Neuronal stem cell (in vitro differentiated cells): ENCODE data around the gene PHGDH.
"Not testable (repeated sequence)": the region's sequence is repeated elsewhere in the genome, so short reads cannot be mapped to it uniquely, and the experiment has no call there.

Experiments used
- DNase-seq: peaks from one replicate; pipeline ENCODE4 v3.0.0-alpha.2; 2013; ENCODE audit warnings: low spot score
- H2AFZ ChIP-seq: one replicate; pipeline ENCODE4 v1.6.1; 2013; ENCODE audit warnings: mild to moderate bottlenecking, low read length, inconsistent platforms
- H2AK5ac ChIP-seq: 2 replicates; pipeline ENCODE4 v1.6.1; 2013; ENCODE audit warnings: low read depth, mild to moderate bottlenecking, inconsistent platforms, low read length, moderate library complexity, mixed read lengths
- H2BK120ac ChIP-seq: 2 replicates; pipeline ENCODE4 v1.6.1; 2013; ENCODE audit warnings: low read depth, mild to moderate bottlenecking, inconsistent platforms, low read length, moderate library complexity, mixed read lengths
- H2BK12ac ChIP-seq: one replicate; pipeline ENCODE4 v1.6.1; 2013; ENCODE audit warnings: low read length, inconsistent platforms
- H2BK15ac ChIP-seq: 2 replicates; pipeline ENCODE4 v1.6.1; 2013; ENCODE audit warnings: mild to moderate bottlenecking, low read length, inconsistent platforms, mixed read lengths
- H2BK5ac ChIP-seq: one replicate; pipeline ENCODE4 v1.6.1; 2013; ENCODE audit warnings: inconsistent platforms, mild to moderate bottlenecking, low read length, moderate library complexity
- H3K14ac ChIP-seq: one replicate; pipeline ENCODE4 v1.6.1; 2013; ENCODE audit warnings: low read length, inconsistent platforms
- H3K18ac ChIP-seq: 2 replicates; pipeline ENCODE4 v1.6.1; 2013; ENCODE audit warnings: low read length, inconsistent platforms
- H3K23ac ChIP-seq: 2 replicates; pipeline ENCODE4 v1.6.1; 2013; ENCODE audit warnings: low read depth, mild to moderate bottlenecking, mixed read lengths, low read length, inconsistent platforms; ENCODE audit not compliant: poor library complexity
- H3K27ac ChIP-seq: replicated peaks from 3 replicates; pipeline ENCODE4 v1.5.1; 2013; ENCODE audit warnings: low read length, inconsistent platforms
- H3K27me3 ChIP-seq, 3 experiments: 2 replicates each; pipeline ENCODE4 v1.6.1; 2013; ENCODE audit warnings: low read length in 3 of 3, mild to moderate bottlenecking in 2 of 3, inconsistent platforms in 1 of 3, low read depth in 1 of 3, mixed read lengths in 1 of 3, moderate library complexity in 1 of 3; ENCODE audit not compliant: control insufficient read depth in 3 of 3, insufficient read depth in 3 of 3
- H3K36me3 ChIP-seq, 2 donors: replicated peaks in 1 of 2; 2 replicates each; pipeline ENCODE4 v1.6.1; 2013; ENCODE audit warnings: low read length in 2 of 2; ENCODE audit not compliant: control insufficient read depth in 2 of 2, insufficient read depth in 2 of 2
- H3K4ac ChIP-seq: 2 replicates; pipeline ENCODE4 v1.6.1; 2013; ENCODE audit warnings: inconsistent platforms, mild to moderate bottlenecking, low read length, moderate library complexity
- H3K4me1 ChIP-seq, 2 donors: 1 replicate in 1 of 2; 2 replicates in 1 of 2; pipeline ENCODE4 v1.6.1; 2013; ENCODE audit warnings: low read length in 2 of 2, low read depth in 1 of 2; ENCODE audit not compliant: control insufficient read depth in 2 of 2, insufficient read depth in 1 of 2
- H3K4me2 ChIP-seq: one replicate; pipeline ENCODE4 v1.6.1; 2013; ENCODE audit warnings: mild to moderate bottlenecking, low read length, inconsistent platforms; ENCODE audit not compliant: insufficient read depth, poor library complexity, severe bottlenecking
- H3K4me3 ChIP-seq, 2 donors: 2 replicates each; pipeline ENCODE4 v1.5.1; 2013; ENCODE audit warnings: low read length in 2 of 2, mild to moderate bottlenecking in 2 of 2, inconsistent platforms in 1 of 2, moderate library complexity in 1 of 2
- H3K79me1 ChIP-seq: one replicate; pipeline ENCODE4 v1.6.1; 2013; ENCODE audit warnings: low read depth, mild to moderate bottlenecking, inconsistent platforms, low read length, moderate library complexity
- H3K9ac ChIP-seq: one replicate; pipeline ENCODE4 v1.6.1; 2013; ENCODE audit warnings: mild to moderate bottlenecking, low read depth, low read length, inconsistent platforms; ENCODE audit not compliant: poor library complexity
- H3K9me3 ChIP-seq, 2 donors: replicated peaks in 1 of 2; 2 replicates each; pipeline versions ENCODE3 to v1.6.1; 2013; ENCODE audit warnings: low read length in 2 of 2, mild to moderate bottlenecking in 2 of 2, inconsistent platforms in 1 of 2, low read depth in 1 of 2, mixed read lengths in 1 of 2, moderate library complexity in 1 of 2; ENCODE audit not compliant: control insufficient read depth in 2 of 2, insufficient read depth in 1 of 2
- H4K8ac ChIP-seq: one replicate; pipeline ENCODE4 v1.6.1; 2013; ENCODE audit warnings: low read depth, mild to moderate bottlenecking, inconsistent platforms, low read length, moderate library complexity
- H4K91ac ChIP-seq: one replicate; pipeline ENCODE4 v1.6.1; 2013; ENCODE audit warnings: low read length, low read depth, mild to moderate bottlenecking, inconsistent platforms; ENCODE audit not compliant: poor library complexity
- WGBS, 2 donors: extraction: QIAGEN DNeasy Blood & Tissue Kit; methylation state at CpG; one replicate each; pipeline ENCODE4 v1.1.7; 2013; ENCODE audit warnings: missing lambda C conversion rate in 2 of 2, mixed read lengths in 1 of 2; ENCODE audit not compliant: insufficient read length in 2 of 2, insufficient replicate concordance in 1 of 2; ENCODE audit errors: extremely low coverage in 2 of 2; 5-methylcytosine and 5-hydroxymethylcytosine counted together

Gene PHGDH

GRCh38 chr1:119702384-119702783, 9.3 kb upstream of the PHGDH start:
- H3K4me1 ChIP-seq, result no peaks in the 10 kb centered on the region
- no peak overlapping the region for H4K8ac ChIP-seq
- no CpG with 5 or more reads among the region's 2 CpGs for WGBS, 2 donors
- H3K79me1 ChIP-seq, result no peaks in the 10 kb centered on the region
- H3K27me3 ChIP-seq, result peaks cover 0 to 5% (median 0%) of the 10 kb centered on the region in 3 experiments
- no peak overlapping the region for H2BK15ac ChIP-seq
- H4K91ac ChIP-seq, result no peak overlapping the region
- peaks cover 9 to 10% of the 10 kb centered on the region in 2 donors for H3K9me3 ChIP-seq
- H2BK120ac ChIP-seq, result no peak overlapping the region
- no peak overlapping the region for H3K23ac ChIP-seq
- no peak overlapping the region for H3K4me3 ChIP-seq
- no peak overlapping the region for H3K4me2 ChIP-seq
- no peak overlapping the region for H2BK5ac ChIP-seq
- no peak overlapping the region for H3K14ac ChIP-seq
- no peaks in the 10 kb centered on the region for H3K36me3 ChIP-seq
- H3K18ac ChIP-seq, result no peak overlapping the region
- H3K4ac ChIP-seq, result no peak overlapping the region
- H2AK5ac ChIP-seq, result no peak overlapping the region
- no peak overlapping the region for H2BK12ac ChIP-seq
- no peak overlapping the region for H2AFZ ChIP-seq
- H3K27ac ChIP-seq, result no peak overlapping the region
- no peak for DNase-seq
- no peak overlapping the region for H3K9ac ChIP-seq

GRCh38 chr1:119703666-119704450, 7.9 kb upstream of the PHGDH start:
- H2BK5ac ChIP-seq, result no peak overlapping the region
- no peak overlapping the region for H3K14ac ChIP-seq
- H3K4me1 ChIP-seq, result no peaks in the 10 kb centered on the region
- H2AK5ac ChIP-seq, result no peak overlapping the region
- no peaks in the 10 kb centered on the region for H3K36me3 ChIP-seq
- no peak overlapping the region for H4K8ac ChIP-seq
- H3K79me1 ChIP-seq, result no peaks in the 10 kb centered on the region
- DNase-seq, result no peak
- H3K27me3 ChIP-seq, result peaks cover 0 to 5% (median 0%) of the 10 kb centered on the region in 3 experiments
- H3K9me3 ChIP-seq, result peaks cover 9 to 10% of the 10 kb centered on the region in 2 donors
- no peak overlapping the region for H3K4me3 ChIP-seq
- no CpG with 5 or more reads among the region's 6 CpGs for WGBS, 2 donors
- H2BK12ac ChIP-seq, result no peak overlapping the region
- H3K18ac ChIP-seq, result no peak overlapping the region
- no peak overlapping the region for H3K27ac ChIP-seq
- H3K4ac ChIP-seq, result no peak overlapping the region
- H3K4me2 ChIP-seq, result no peak overlapping the region
- H2BK15ac ChIP-seq, result no peak overlapping the region
- no peak overlapping the region for H4K91ac ChIP-seq
- H2AFZ ChIP-seq, result no peak overlapping the region
- H2BK120ac ChIP-seq, result no peak overlapping the region
- H3K9ac ChIP-seq, result no peak overlapping the region
- H3K23ac ChIP-seq, result no peak overlapping the region

GRCh38 chr1:119706599-119706998, 5.1 kb upstream of the PHGDH start:
- WGBS, 2 donors, result no CpG with 5 or more reads among the region's 6 CpGs
- H3K4me3 ChIP-seq, result not testable (repeated sequence)

DNA sequence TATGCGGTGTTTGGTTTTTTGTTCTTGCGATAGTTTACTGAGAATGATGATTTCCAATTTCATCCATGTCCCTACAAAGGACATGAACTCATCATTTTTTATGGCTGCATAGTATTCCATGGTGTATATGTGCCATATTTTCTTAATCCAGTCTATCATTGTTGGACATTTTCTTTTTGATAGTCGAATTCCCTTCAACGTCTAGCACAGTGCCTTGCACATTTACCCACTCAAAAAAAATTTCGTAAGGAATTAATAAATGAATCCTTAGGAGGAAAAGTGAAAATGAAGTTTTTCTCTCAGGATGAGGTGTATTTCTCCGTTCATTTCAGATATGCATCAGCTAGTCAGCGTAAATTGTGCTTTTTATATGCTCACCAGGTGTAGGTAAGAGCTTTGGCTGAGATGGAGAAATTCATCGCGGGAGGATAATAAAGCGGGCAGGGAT, 354 bp upstream of the PHGDH start:
- H3K9me3 ChIP-seq, result not testable (repeated sequence)

More at GRCh38 chr1:119706599-119706998, 5.1 kb upstream of the PHGDH start:
- H2BK120ac ChIP-seq, DNase-seq, H3K9ac ChIP-seq, H2AFZ ChIP-seq, H2BK5ac ChIP-seq, H2AK5ac ChIP-seq, H3K18ac ChIP-seq, H3K79me1 ChIP-seq, H2BK15ac ChIP-seq, H3K23ac ChIP-seq, H3K4ac ChIP-seq, H4K91ac ChIP-seq, H3K4me2 ChIP-seq, H3K4me1 ChIP-seq, H2BK12ac ChIP-seq, H3K9me3 ChIP-seq, H4K8ac ChIP-seq, H3K27ac ChIP-seq, H3K36me3 ChIP-seq, H3K14ac ChIP-seq: not testable (repeated sequence)
- H3K27me3 ChIP-seq, result peaks cover 0 to 14% (median 0%) of the 10 kb centered on the region in 3 experiments

More for the DNA sequence above, 354 bp upstream of the PHGDH start:
- H3K4ac ChIP-seq, H2AK5ac ChIP-seq, H3K4me2 ChIP-seq, H3K14ac ChIP-seq, H4K8ac ChIP-seq, H2BK15ac ChIP-seq, H3K27ac ChIP-seq, H3K18ac ChIP-seq, H3K79me1 ChIP-seq, H2BK12ac ChIP-seq, H4K91ac ChIP-seq, DNase-seq, H3K23ac ChIP-seq, H2BK120ac ChIP-seq, H2BK5ac ChIP-seq, H3K9ac ChIP-seq: not testable (repeated sequence)
- Histone ChIP-seq H2AFZ (peak overlapping the region; percentile 90), H3K4me3 (peak overlapping the region in 1 of 2 donors; percentile 93), H3K27me3 (peaks cover 0 to 14% (median 0%) of the 10 kb centered on the region in 3 experiments), H3K36me3 (peaks cover 0 to 17% of the 10 kb centered on the region in 2 donors), H3K4me1 (peaks cover 9 to 19% of the 10 kb centered on the region in 2 donors)
- no CpG with 5 or more reads among the region's 10 CpGs for WGBS, 2 donors
